ENCODE results near the gene DENND1A. TPM values are rescaled to one million over a fixed set of nuclear protein-coding genes. Genes with fewer than 3 reads are reported as not detected.

Gene DENND1A
- total and polyA plus RNA-seq, 2 of the 13 experiments (the other 11 are each of a cell fraction or from before 2014, with no cell fraction given), result 14.8 to 30.1 TPM

GRCh38 chr9:123955637-123956036 lies 25.7 kb upstream of the DENND1A start:
- intact Hi-C loops (cut with micrococcal nuclease; ENCODE audit: unreplicated experiment), result no loop called here
- H3K36me3 ChIP-seq (replicated peaks in 1 of 2; ENCODE audit: control insufficient read depth in 1 of 2, insufficient read depth in 2 of 2, low read length in 2 of 2), result no peaks in the 10 kb centered on the region
- FAIRE-seq (no peak), DNase-seq (ENCODE audit: low spot score) (no peak), ATAC-seq (no peak)
- no peaks in the 10 kb centered on the region for H3K79me2 ChIP-seq (ENCODE audit: insufficient read depth, low read length)
- BruUV-seq (replicated peaks), result no TSS peak
- peaks cover 17% of the 10 kb centered on the region for H3K4me1 ChIP-seq (ENCODE audit: insufficient read depth, low read length)
- no peak overlapping the region for H2AFZ ChIP-seq (ENCODE audit: low read length)
- CTCF ChIA-PET (ENCODE audit: low intra/inter-chr PET ratio, low total read pairs), result no interaction called here
- H3K4me3 ChIP-seq (replicated peaks in 1 of 3; ENCODE audit: insufficient read depth in 1 of 3, low read depth in 2 of 3, low read length in 3 of 3), result no peak overlapping the region
- H3K27me3 ChIP-seq (ENCODE audit: control insufficient read depth in 1 of 2, insufficient read depth in 2 of 2, low read length in 2 of 2), result peaks cover 2 to 5% of the 10 kb centered on the region in 2 experiments; a peak in 3 of 5 replicates
- H3K4me2 ChIP-seq (ENCODE audit: low read depth, low read length), result no peak overlapping the region
- WGBS (ENCODE audit: low lambda C conversion rate), result 45% methylated on average over 6 of the region's 6 CpGs
- POLR2A ChIA-PET, result no interaction called here
- H3K9ac ChIP-seq (ENCODE audit: insufficient read depth, low read depth, low read length), result no peak overlapping the region
- H4K20me1 ChIP-seq (ENCODE audit: insufficient read depth, low read length), result no peaks in the 10 kb centered on the region
- no peak overlapping the region for H3K27ac ChIP-seq (ENCODE audit: extremely low read length, insufficient read depth, low read length)
- TF ChIP-seq ZNF12 (CRISPR knock-in tag; IDR thresholded peaks at IDR 0.05) (peak; percentile 71; the same call in 1 of the 2 replicates), SMYD3 (CRISPR knock-in tag; IDR thresholded peaks at IDR 0.05) (no peak), ZHX1 (CRISPR knock-in tag; IDR thresholded peaks at IDR 0.05; ENCODE audit: low read depth) (no peak), SP2 (CRISPR knock-in tag; IDR thresholded peaks at IDR 0.05) (no peak), TOE1 (CRISPR knock-in tag; IDR thresholded peaks at IDR 0.05) (no peak)
- no peaks in the 10 kb centered on the region for H3K9me3 ChIP-seq (ENCODE audit: low read length)
- in situ Hi-C loops (cut with HindIII; ENCODE audit: extremely low pct_ligation_motif_present, low pct_unique_long_range_greater_than_20kb), result no loop called here
